ENCODE data around the gene PARP16.

Gene PARP16

DNA sequence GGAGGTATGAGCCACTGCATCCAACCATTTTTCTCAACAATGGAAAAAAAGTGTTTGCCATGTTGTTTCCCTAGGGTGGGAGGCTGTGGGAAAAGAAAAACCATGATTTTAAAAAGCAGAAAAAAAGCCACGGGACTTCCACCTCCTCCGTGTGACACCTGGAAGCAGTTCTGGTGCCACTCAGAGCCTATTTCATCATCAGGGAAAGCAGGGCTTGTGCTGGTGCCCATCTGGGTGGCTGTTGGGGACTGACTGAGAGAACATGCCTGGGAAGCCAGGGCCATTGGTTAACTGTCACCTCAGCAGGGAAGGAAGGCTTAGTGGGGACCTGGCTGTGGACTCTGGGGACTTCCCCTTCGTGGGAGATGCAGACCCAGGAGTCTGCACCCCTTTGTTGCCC lies 25.1 kb upstream of the PARP16 start:
- no peak for DNase-seq (ENCODE audit: low read depth)

- DNase-seq (ENCODE audit: low read depth) = no peak
Measured at GRCh38 chr15:65310431-65311137, 23.9 kb upstream of the PARP16 start.

DNA sequence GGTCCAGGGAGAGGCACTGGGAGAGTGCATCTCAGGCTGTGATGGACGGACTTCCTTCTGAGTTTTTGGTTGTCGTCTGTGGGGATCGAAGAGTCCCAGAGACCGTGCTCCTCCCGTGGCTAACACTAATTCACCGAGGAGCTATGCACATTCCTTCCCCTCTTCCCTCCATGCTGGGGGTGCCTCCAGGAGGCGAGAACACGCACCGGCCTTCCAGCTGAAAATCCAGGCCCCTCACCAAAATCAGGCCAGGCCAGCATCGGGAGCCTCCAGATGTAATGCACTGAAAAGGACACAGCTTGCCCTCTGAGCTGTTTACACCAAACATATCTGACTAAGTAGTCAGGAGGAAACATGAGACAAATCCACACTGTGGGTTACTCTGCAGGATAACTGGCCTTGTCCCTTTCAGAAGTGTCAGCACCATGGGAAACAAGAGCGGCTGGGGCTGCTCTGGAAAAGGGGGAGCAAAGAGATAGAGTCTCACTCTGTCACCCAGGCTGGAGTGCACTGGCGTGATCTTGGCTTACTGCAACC lies 23.3 kb upstream of the PARP16 start:
- DNase-seq (ENCODE audit: low read depth) = no peak

- no peak for DNase-seq (ENCODE audit: low read depth)
Measured at GRCh38 chr15:65307978-65308377, 21.3 kb upstream of the PARP16 start.

GRCh38 chr15:65306551-65306950 lies 19.9 kb upstream of the PARP16 start:
- no peak for DNase-seq (ENCODE audit: low read depth)

DNA sequence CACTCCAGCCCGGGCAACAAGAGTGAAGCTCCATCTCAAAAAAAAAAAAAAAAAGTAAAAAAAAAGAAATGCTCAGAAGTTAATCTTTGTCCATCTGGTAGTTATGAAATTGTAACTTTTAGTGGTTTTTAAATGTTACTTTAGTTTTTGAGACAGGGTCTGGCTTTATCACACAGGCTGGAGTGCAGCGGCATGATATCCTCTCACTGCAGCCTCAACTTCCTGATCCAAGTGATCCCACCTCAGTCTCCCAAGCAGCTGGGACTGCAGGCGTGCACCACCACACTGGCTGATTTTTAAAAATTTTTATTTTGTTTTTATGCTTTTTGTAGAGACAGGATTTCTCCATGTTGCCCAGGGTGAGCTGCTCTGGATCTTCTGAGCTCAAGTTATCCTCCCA lies 19.1 kb upstream of the PARP16 start:
- DNase-seq (ENCODE audit: low read depth) = no peak

DNA sequence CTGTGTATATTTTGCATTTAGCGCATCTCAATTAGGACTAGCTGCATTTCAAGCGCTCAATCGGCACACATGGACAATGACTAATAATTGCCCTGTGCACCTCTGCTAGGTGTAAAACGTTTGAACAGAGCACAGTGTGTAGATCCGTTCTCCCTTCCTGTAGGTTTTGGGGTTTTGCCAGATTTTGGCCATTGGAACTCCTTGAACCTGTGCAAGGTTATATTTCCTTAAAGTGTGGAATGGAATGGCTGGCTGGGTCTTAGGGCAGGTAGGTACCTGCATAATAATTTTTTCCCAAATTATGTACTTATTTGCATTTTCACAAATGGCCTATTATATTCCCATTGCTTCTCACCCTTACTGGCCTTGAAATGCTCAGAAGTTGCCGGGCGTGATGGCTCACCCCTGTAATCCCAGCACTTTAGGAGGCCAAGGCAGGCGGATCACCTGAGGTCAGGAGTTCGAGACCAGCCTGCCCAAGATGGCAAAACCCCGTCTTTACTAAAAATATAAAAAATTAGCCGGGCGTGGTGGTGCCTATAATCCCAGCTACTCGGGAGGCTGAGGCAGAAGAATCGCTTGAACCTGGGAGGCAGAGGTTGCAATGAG lies 18.6 kb upstream of the PARP16 start:
- no peak for DNase-seq (ENCODE audit: low read depth)

DNA sequence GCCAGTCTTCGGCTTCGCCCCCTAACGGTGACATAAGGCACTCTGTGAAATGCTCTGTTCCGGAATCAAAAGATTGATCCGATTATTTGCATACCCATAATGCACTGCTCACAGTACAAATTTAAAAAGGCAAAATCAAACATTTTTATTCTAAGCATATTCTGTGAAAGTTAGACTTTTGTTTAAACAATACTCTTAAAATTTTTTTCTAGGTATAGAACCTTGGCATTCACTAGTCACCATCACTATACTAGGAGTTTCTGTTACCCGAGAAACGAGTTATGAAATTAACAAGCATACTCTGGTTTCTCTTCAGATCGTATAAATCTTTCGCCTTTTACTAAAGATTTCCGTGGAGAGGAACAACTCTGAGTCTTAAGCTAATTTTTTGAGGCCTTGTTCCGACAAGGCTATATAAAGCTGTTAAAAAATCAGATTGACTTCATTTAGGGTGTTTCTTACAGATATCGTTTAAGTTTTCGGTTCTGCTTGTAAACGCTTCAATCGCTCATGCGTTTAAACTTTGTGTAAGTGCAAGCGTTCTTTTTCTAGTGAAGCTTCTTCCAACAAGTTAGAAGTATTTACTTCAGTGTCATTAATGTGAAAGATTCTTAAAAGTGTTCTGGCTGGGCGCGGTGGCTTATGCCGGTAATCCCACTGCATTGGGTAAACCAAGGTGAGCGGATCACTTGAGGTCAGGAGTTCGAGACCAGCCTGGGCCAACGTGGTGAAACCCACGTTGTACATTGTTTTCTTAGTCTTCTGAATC lies 17.9 kb upstream of the PARP16 start, which contains the start of gene RNU5B-1:
Gene RNU5B-1 (plus strand): TSS at position 297 of the 769 bp plus-strand sequence.
- peak; percentile 88 for DNase-seq (ENCODE audit: low read depth)

DNA sequence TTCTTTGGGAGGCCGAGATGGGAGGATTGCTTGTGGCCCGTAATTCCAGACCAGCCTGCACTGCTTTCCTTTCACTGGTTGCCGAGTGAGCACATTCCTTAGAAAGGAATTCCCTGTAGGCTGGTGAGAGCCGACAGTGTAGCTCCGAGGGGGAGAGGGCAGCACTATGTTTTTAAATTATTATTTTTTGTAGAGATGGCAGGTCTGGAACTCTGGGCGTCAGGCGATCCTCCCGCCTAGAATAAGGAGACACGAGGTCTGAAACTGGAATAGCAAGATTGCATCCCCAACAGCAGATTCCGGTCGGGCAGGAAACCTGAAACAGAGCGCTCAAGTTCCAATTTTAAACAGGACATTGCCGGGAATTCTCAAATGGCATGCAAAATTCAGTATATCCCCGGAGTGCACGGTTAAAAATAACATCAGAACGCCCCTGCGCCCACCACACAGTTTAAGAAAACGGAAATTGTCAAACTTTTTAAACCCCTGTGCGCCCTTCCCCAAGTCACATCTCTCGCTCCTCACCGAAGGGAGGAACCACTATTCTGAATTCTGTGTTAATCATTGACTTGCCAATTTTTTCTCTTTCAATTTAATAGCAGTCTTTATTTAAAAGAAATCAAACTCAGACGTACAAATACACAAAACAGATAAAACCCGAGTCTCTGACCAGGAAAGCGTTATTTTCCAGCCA lies 17.2 kb upstream of the PARP16 start:
- DNase-seq (ENCODE audit: low read depth) = no peak

GRCh38 chr15:65302061-65302460 lies 15.4 kb upstream of the PARP16 start:
- no peak for DNase-seq (ENCODE audit: low read depth)

GRCh38 chr15:65300924-65301441 lies 14.3 kb upstream of the PARP16 start:
- DNase-seq (ENCODE audit: low read depth) = no peak

DNA sequence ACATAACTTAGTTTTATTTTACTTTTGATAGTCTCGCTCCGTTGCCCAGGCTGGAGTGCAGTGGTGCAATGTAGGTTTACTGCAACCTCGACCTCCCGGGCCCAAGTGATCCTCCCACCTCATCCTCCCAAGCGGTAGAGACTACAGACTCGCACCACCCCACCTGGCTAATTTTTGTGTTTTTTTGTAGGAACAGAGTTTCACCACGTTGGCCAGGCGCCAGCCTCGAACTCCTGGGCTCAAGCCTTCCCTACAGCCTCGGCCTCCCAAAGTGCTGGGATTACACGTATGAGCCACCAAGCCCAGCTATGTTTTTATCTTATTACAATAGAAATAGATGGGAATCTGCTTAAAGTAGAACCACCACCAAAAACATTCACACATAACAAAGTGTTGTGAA lies 12.0 kb upstream of the PARP16 start:
- DNase-seq (ENCODE audit: low read depth) = no peak

- DNase-seq (ENCODE audit: low read depth) = no peak
Measured at GRCh38 chr15:65292938-65293518, 6.3 kb upstream of the PARP16 start.

- no peak for DNase-seq (ENCODE audit: low read depth)
Measured at GRCh38 chr15:65290228-65290627, 3.5 kb upstream of the PARP16 start.

- no peak for DNase-seq (ENCODE audit: low read depth)
Measured at GRCh38 chr15:65289261-65289854, 2.7 kb upstream of the PARP16 start.

GRCh38 chr15:65287520-65287855 lies 805 bp upstream of the PARP16 start:
- no peak for DNase-seq (ENCODE audit: low read depth)

- DNase-seq (ENCODE audit: low read depth) = no peak
Measured at GRCh38 chr15:65286069-65286703, 497 bp downstream of the PARP16 start.

DNA sequence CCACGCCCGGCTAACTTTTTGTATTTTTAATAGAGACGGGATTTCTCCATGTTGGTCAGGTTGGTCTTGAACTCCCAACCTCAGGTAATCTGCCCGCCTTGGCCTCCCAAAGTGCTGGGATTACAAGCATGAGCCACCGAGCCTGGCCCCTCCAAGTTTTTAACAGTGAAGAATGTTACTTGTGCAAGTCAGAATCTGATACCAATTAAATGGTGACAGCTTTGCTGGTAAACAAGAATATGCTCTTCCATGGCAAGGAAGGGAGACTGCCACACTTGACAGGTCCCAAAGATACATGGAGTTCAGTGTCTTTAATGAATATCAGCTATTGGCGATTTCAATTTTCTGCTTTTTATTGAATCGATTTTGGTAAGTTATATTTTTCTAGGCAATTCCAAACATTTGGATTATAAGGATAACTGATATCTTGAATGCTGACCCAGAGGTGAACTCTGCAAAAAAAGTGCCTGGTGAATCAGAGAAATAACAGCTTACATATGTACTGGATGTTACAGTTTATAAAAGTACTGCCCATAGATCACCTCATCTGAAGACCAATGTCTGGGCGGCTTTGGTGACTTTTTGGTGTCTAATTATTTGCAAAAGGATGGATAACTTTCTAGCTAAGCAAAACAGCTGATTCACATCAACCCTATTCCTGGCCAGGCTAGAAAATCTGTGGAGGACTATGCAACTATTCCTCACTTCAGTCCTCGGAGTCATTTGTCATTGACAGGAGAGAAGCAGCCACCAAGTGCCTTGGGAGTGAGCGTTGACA lies 1.2 kb downstream of the PARP16 start:
- no peak for DNase-seq (ENCODE audit: low read depth)

GRCh38 chr15:65278480-65278879 lies 8.2 kb downstream of the PARP16 start:
- no peak for DNase-seq (ENCODE audit: low read depth)

- DNase-seq (ENCODE audit: low read depth) = no peak
Measured at GRCh38 chr15:65277015-65277414, 9.7 kb downstream of the PARP16 start.

Measured in stromal cell of bone marrow (primary cell).